GM13976 (cell line): ENCODE measurements around the gene VPS4B.
A peak's percentile ranks its signal among the peaks of the same experiment; 100 is the strongest.

Source experiments
- DNase-seq: peaks from one replicate; pipeline ENCODE4 v3.0.0; 2012; ENCODE audit warnings: low spot score
- in situ Hi-C: fragments of 300-500 bp; cut with MboI; formaldehyde crosslinking; loops from one replicate; pipeline ENCODE4 v1.12.0; 2022; ENCODE audit warnings: low sequenced_read_pairs, mixed read lengths, inconsistent platforms; ENCODE audit not compliant: unreplicated experiment
- TF ChIP-seq, protein P1 (sequence below): IDR thresholded peaks from 2 replicates; pipeline ENCODE4 v1.5.1; 2012; ENCODE audit warnings: borderline replicate concordance, mild to moderate bottlenecking; ENCODE audit not compliant: insufficient read depth; ENCODE audit errors: extremely low read depth, missing control alignments, control extremely low read depth

Gene VPS4B

GRCh38 chr18:63422087-63422863, at the start of gene VPS4B:
VPS4B (minus strand) TSS chr18:63422476; CDS start chr18:63422259, 217 bp downstream.
- peak; percentile 99 for DNase-seq
- in situ Hi-C loops: loop anchor here (10.0 kb wide), 1 partner anchor 77 kb away; no protein-coding TSS in a partner anchor
- TF ChIP-seq, protein P1, sequence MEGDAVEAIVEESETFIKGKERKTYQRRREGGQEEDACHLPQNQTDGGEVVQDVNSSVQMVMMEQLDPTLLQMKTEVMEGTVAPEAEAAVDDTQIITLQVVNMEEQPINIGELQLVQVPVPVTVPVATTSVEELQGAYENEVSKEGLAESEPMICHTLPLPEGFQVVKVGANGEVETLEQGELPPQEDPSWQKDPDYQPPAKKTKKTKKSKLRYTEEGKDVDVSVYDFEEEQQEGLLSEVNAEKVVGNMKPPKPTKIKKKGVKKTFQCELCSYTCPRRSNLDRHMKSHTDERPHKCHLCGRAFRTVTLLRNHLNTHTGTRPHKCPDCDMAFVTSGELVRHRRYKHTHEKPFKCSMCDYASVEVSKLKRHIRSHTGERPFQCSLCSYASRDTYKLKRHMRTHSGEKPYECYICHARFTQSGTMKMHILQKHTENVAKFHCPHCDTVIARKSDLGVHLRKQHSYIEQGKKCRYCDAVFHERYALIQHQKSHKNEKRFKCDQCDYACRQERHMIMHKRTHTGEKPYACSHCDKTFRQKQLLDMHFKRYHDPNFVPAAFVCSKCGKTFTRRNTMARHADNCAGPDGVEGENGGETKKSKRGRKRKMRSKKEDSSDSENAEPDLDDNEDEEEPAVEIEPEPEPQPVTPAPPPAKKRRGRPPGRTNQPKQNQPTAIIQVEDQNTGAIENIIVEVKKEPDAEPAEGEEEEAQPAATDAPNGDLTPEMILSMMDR: no peak

DNA sequence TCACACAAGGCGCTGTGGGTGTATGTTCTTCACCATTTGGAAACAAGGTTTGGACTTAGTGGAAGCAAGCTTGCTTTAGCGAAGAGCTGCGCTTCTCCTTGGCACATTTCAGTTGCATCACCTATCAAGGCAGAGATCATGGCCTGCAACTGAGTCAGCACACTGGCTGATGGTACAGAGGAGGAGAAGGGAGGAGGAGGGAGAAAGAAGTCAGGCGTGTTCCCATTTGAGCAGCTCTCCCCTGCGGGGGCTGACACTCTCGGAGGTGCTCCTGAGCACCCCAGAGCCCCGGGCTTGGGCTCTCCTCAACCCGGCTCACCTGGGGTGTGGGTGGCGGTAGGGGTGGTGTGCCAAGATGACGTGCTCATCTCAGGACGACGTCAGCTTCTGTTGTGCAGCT, 48.5 kb upstream of the VPS4B start:
- TF ChIP-seq, protein P1: no peak
- in situ Hi-C loops: no loop called here
- DNase-seq: no peak

DNA sequence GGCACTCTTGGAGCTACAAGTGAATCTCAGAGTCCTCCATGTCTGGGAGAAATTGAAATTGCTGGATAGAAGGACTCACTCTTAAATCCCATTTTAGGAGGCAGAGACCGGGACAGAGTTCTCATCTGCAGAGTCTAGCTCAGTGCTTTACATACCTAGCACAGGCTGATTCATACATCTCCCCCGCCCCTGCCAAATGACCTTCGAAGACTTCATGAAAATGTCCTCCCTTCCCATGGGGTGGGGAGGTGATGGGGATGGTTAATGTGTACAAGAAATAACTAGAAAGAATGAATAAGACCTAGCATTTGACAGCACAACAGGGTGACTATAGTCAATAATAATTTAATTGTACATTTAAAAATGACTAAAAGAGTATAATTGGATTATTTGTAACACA, 46.3 kb upstream of the VPS4B start:
- in situ Hi-C loops: no loop called here
- TF ChIP-seq, protein P1: no peak
- DNase-seq: no peak

DNA sequence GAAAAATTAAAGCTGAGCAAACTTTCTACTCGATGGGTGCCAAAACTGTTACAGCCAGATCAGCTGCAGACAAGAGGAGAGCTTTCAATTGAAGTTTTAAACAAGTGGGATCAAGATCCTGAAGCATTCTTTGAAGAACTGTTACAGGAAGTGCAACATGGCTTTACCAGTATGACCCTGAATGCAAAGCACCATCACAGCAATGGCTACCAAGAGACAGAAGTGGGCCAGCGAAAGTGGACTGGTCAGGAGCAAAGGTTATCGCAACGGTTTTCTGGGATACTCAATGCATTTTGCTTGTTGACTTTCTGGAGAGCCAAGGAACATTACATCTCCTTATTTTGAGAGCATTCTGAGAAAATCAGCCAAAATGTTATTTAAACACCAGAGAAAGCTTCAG, 45.4 kb upstream of the VPS4B start:
- TF ChIP-seq, protein P1: no peak
- in situ Hi-C loops: no loop called here
- no peak for DNase-seq

DNA sequence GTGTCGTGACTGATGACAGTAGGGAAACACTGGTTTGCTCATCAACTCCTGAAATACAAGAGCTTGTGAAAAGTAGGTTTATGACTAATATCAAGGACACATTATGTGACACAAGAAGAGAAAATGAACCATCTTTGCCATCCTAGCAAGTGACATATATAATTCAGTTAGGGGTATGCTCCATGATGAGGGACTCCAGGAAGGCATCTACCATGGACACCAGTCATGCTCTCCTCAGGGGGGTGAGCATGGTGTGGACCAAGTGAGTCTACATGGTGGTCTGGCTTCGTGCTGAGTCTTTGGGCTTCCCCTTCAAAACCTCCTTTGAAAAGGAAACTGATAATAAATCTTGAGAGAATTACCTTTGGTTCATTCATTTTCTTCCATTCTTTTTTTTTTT, 42.8 kb upstream of the VPS4B start:
- DNase-seq: no peak
- TF ChIP-seq, protein P1: no peak
- in situ Hi-C loops: no loop called here

DNA sequence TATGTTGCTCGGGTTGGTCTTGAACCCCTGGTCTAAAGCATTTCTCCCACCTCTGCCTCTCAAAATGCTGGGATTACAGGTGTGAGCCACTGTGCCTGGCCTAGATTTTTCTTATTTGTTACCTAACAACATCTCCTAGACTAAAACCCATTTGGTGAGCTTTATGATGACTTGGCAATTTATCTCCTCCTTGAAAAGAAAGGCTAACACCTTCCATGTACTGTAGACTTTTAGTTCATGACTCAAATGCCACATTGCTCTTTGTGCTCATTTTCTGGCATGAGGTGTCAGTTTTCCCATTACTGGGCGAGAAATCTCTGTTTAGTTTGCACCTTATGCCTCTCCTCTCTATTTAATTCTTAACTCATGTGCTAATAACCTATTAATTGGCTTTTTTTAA, 42.2 kb upstream of the VPS4B start:
- in situ Hi-C loops: no loop called here
- TF ChIP-seq, protein P1: no peak
- no peak for DNase-seq
